HepG2 (cell line): ENCODE data around the gene ZNF507. TPM values are rescaled to one million over a fixed set of nuclear protein-coding genes. Genes with fewer than 3 reads are reported as not detected.

Experiments
- PRDM15 ChIP-seq: sonication (generic); formaldehyde crosslinking; IDR thresholded peaks from 2 replicates; pipeline ENCODE4 v1.4.0; 2020; ENCODE audit warnings: missing genetic modification reagents
- SAP130 ChIP-seq: IDR thresholded peaks from 2 replicates; pipeline ENCODE4 v1.6.1; 2016; ENCODE audit warnings: low read depth
- ZHX2 ChIP-seq, 2 experiments: sonication (generic) in 1 of 2; formaldehyde crosslinking in 1 of 2; IDR thresholded peaks; 2 replicates each; pipeline versions ENCODE4 v1.6.1 to v1.9.0; 2014 to 2022; ENCODE audit warnings: antibody characterized with exemption in 1 of 2, borderline replicate concordance in 1 of 2, inconsistent platforms in 1 of 2, low read depth in 1 of 2, missing genetic modification reagents in 1 of 2
- ZMYM4 ChIP-seq: sonication (generic); formaldehyde crosslinking; IDR thresholded peaks from 2 replicates; pipeline ENCODE4 v1.8.1; 2023; ENCODE audit warnings: mild to moderate bottlenecking, missing genetic modification reagents
- ZNF441 ChIP-seq: sonication (generic); formaldehyde crosslinking; IDR thresholded peaks from 2 replicates; pipeline ENCODE4 v1.7.0; 2021; ENCODE audit warnings: missing genetic modification reagents, borderline replicate concordance
- ZNF776 ChIP-seq: sonication (generic); formaldehyde crosslinking; IDR thresholded peaks from 2 replicates; pipeline ENCODE4 v1.4.0; 2020; ENCODE audit warnings: mild to moderate bottlenecking, missing genetic modification reagents
- polyA plus RNA-seq, 8 experiments: library from polyadenylated mRNA; depleted of rRNA in 3 of 8; stranded (reverse) in 7 of 8; unstranded in 1 of 8; fragments of >200 nt; fragmentation: Illumina TruSeq in 4 of 8; extraction: Trizol in 4 of 8; gene quantifications; 2 replicates each; pipeline versions ENCODE4 v1.2.1 to v1.2.3, GENCODE V29; 2011 to 2016; ENCODE audit warnings: low read depth in 4 of 8, missing spikeins in 1 of 8, mixed read lengths in 1 of 8; ENCODE audit not compliant: insufficient read depth in 1 of 8
- total RNA-seq, 5 experiments: library from RNA; depleted of rRNA; stranded (reverse); fragments of >200 nt; fragmentation: Illumina TruSeq; extraction: Trizol; gene quantifications; 2 replicates each; pipeline ENCODE4 v1.2.3, GENCODE V29; 2016; ENCODE audit warnings: low read depth in 1 of 5

Gene ZNF507
- total and polyA plus RNA-seq, 2 of the 13 experiments (the other 11 are each of a cell fraction or from before 2014, with no cell fraction given): 7.3 to 10.9 TPM

GRCh38 chr19:32427536-32427935, 82.1 kb downstream of the ZNF507 start (continued):
- no peak for TF ChIP-seq ZNF776 (CRISPR knock-in tag)
- TF ChIP-seq ZMYM4 (CRISPR knock-in tag): no peak
- TF ChIP-seq SAP130: no peak
- no peak for TF ChIP-seq PRDM15 (CRISPR knock-in tag)
- TF ChIP-seq ZHX2 (IDR thresholded peaks at IDR 0.05; ENCODE audit: low read depth): no peak
- TF ChIP-seq ZHX2 (CRISPR knock-in tag; IDR thresholded peaks at IDR 0.05; ENCODE audit: borderline replicate concordance): no peak
- TF ChIP-seq ZNF441 (CRISPR knock-in tag): no peak
